ENCODE data around the gene C1R.

DNA sequence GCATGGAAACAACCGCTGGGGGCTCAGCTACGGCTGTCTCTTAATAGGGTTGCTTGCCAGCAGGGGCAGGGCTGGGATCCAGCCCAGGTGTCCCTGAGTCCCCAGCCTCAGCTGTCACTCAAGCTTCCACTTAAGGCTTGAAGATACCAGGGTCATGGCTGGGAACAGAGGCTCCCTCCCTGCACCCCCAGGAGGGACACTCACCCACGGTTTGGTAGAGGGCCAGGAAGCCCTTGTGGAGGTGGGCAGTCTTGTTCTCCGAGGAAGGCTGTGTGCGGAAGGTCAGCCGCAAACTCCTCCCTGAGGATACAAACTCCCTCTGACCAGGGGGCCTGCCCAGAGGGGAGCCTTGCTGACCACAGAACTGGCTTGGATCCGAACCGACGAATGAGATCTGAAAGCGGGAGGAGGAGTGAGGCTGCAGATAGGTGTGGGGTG lies 9.5 kb upstream of the C1R start:
- TF ChIP-seq TAF1 (IDR thresholded peaks at IDR 0.05; ENCODE audit: low read depth, low read length) (no peak), POLR2AphosphoS5 (IDR thresholded peaks at IDR 0.05; ENCODE audit: low read depth, low read length) (no peak), POLR2A (IDR thresholded peaks at IDR 0.05; ENCODE audit: low read depth, low read length) (no peak)
